Measurements from ENCODE around the gene C14orf180. TPM values are rescaled to one million over a fixed set of nuclear protein-coding genes. Genes with fewer than 3 reads are reported as not detected.

C14orf180 gene
- total RNA-seq, 1 donor from 2014 or later = not detected

- no peak for DNase-seq (ENCODE audit: low read depth)
- no peak for TF ChIP-seq CTCF (conservative IDR thresholded peaks at IDR 0.05; ENCODE audit: low read depth, low read length)
- H3K4me3 ChIP-seq (ENCODE audit: low read depth, low read length) = no peak overlapping the region
Observed at GRCh38 chr14:104546591-104547309, 32.8 kb upstream of the C14orf180 start.

- no peak for DNase-seq (ENCODE audit: low read depth)
- no peak overlapping the region for H3K4me3 ChIP-seq (ENCODE audit: low read depth, low read length)
- TF ChIP-seq CTCF (conservative IDR thresholded peaks at IDR 0.05; ENCODE audit: low read depth, low read length) = no peak
Observed at GRCh38 chr14:104547310-104547997, 32.1 kb upstream of the C14orf180 start.

- H3K4me3 ChIP-seq (ENCODE audit: low read depth, low read length) = no peak overlapping the region
- no peak for TF ChIP-seq CTCF (conservative IDR thresholded peaks at IDR 0.05; ENCODE audit: low read depth, low read length)
- no peak for DNase-seq (ENCODE audit: low read depth)
Observed at GRCh38 chr14:104547998-104548700, 31.4 kb upstream of the C14orf180 start.

- no peak for TF ChIP-seq CTCF (conservative IDR thresholded peaks at IDR 0.05; ENCODE audit: low read depth, low read length)
- no peak for DNase-seq (ENCODE audit: low read depth)
- no peak overlapping the region for H3K4me3 ChIP-seq (ENCODE audit: low read depth, low read length)
Observed at GRCh38 chr14:104548802-104549535, 30.6 kb upstream of the C14orf180 start.

GRCh38 chr14:104549536-104550339, 29.8 kb upstream of the C14orf180 start:
- H3K4me3 ChIP-seq (ENCODE audit: low read depth, low read length) = no peak overlapping the region
- TF ChIP-seq CTCF (conservative IDR thresholded peaks at IDR 0.05; ENCODE audit: low read depth, low read length) = no peak
- no peak for DNase-seq (ENCODE audit: low read depth)

- TF ChIP-seq CTCF (conservative IDR thresholded peaks at IDR 0.05; ENCODE audit: low read depth, low read length) = no peak
- no peak for DNase-seq (ENCODE audit: low read depth)
- no peak overlapping the region for H3K4me3 ChIP-seq (ENCODE audit: low read depth, low read length)
Observed at GRCh38 chr14:104550340-104550860, 29.2 kb upstream of the C14orf180 start.
